Epithelial cell of proximal tubule (primary cell): ENCODE results near the gene CORO2A. TPM values are rescaled to one million over a fixed set of nuclear protein-coding genes. Genes with fewer than 3 reads are reported as not detected.
"Not testable (repeated sequence)": the region's sequence is repeated elsewhere in the genome, so short reads cannot be mapped to it uniquely, and the experiment has no call there.

ENCODE experiments used
- DNase-seq: peaks from one replicate; pipeline ENCODE4 v3.0.0-alpha.2; 2011; ENCODE audit warnings: low read depth
- H3K4me3 ChIP-seq: 2 replicates; pipeline ENCODE4 v1.5.1; 2011; ENCODE audit warnings: low read depth, mild to moderate bottlenecking, low read length
- total RNA-seq: library from RNA; depleted of rRNA; stranded (reverse); fragments of >200 nt; gene quantifications from 2 replicates; pipeline ENCODE4 v1.2.3, GENCODE V29; 2015
- TF ChIP-seq, protein P1 (sequence below): conservative IDR thresholded peaks from 2 replicates; pipeline ENCODE4 v1.5.1; 2012; ENCODE audit warnings: low read depth, mild to moderate bottlenecking, low read length

Gene CORO2A
- total RNA-seq, 1 donor from 2014 or later = 5.7 TPM

DNA sequence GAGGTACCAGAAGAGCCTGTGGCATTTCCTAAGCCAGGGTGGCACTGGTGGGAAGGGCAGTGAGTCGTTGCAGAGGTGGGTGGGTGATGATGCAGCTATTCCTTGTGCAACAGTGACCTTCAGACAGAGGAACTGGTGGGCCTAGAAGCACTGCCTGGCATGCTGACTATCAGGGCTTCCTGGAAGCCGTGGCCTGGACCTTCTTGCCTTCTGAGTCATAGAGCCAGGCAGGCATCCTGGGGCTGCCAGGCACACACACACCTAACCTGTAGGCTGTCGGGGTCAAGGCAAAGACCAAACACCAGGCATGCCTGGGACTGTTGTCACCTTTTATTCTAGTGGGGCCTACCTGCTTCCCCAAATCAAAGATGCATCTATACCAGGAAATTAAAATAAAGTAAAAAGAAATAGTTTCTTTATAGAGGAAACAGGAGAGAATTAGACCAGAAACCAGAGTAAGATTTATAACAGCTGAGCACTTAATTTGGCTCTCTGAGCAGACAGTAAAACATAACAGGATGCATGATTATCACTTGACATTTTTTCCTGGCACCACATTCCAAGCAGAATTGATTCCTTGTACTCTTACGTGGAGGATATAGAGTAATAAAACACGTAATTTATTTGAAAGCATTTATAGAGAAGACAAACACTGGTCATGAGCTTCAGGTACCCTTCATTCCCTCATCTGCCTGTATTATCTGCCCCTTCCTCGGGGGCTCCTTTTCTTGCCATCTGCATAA is 110.8 kb downstream of the CORO2A start:
- DNase-seq = peak; percentile 77

DNA sequence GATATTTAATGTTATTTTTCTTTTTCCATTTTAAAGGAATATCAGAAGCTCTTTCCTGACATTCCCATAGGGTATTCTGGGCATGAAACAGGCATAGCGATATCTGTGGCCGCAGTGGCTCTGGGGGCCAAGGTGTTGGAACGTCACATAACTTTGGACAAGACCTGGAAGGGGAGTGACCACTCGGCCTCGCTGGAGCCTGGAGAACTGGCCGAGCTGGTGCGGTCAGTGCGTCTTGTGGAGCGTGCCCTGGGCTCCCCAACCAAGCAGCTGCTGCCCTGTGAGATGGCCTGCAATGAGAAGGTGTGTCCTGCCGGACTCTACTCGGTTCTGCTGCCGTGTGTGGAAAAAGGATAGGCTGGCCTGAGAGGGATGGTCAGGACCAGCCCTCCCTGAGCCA is 111.7 kb downstream of the CORO2A start:
- TF ChIP-seq, protein P1, sequence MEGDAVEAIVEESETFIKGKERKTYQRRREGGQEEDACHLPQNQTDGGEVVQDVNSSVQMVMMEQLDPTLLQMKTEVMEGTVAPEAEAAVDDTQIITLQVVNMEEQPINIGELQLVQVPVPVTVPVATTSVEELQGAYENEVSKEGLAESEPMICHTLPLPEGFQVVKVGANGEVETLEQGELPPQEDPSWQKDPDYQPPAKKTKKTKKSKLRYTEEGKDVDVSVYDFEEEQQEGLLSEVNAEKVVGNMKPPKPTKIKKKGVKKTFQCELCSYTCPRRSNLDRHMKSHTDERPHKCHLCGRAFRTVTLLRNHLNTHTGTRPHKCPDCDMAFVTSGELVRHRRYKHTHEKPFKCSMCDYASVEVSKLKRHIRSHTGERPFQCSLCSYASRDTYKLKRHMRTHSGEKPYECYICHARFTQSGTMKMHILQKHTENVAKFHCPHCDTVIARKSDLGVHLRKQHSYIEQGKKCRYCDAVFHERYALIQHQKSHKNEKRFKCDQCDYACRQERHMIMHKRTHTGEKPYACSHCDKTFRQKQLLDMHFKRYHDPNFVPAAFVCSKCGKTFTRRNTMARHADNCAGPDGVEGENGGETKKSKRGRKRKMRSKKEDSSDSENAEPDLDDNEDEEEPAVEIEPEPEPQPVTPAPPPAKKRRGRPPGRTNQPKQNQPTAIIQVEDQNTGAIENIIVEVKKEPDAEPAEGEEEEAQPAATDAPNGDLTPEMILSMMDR = no peak
- no peak for DNase-seq
- H3K4me3 ChIP-seq = no peak overlapping the region

More for the DNA sequence above, 110.8 kb downstream of the CORO2A start:
- TF ChIP-seq, protein P1 = no peak
- H3K4me3 ChIP-seq = no peak overlapping the region

DNA sequence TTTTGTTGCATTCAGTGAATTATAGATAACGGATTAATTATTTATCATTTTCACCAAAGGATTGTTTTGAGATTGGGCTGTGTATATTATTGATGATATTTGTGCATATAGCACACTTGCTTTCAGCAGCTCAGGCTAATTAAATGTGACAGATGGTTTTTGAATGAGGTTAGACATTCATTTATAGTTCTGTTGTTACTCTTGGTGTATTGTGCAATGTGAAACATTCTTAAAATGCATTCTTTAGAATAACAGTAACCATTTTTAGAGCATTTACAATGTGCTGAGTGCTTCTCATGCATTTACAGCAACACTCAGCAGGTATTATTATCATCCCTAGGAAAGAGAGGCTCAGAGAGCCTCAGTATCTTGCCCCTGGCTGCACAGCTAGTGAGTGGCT is 112.1 kb downstream of the CORO2A start:
- DNase-seq = no peak
- TF ChIP-seq, protein P1 = no peak

DNA sequence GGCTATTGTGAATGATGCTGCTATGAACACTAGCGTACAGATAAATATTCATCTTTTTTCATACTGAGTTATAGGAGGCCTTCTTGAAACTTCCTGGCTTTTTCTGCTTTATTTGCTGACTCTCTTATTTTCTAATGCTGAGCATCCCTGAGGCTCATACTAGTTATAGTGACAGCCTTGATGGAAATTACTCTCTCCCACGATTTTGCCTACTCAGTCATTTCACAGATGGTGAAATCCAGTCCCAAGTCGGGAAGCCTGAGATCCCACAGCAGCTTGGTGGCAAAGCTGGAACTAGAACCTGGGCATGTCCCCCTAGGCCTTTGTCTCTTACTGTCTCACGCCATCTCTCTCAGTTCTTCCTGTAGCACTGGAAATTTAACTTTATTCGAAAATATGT is 113.5 kb downstream of the CORO2A start:
- TF ChIP-seq, protein P1 = no peak
- no peak for DNase-seq

More for the DNA sequence above, 112.1 kb downstream of the CORO2A start:
- H3K4me3 ChIP-seq = no peak overlapping the region

DNA sequence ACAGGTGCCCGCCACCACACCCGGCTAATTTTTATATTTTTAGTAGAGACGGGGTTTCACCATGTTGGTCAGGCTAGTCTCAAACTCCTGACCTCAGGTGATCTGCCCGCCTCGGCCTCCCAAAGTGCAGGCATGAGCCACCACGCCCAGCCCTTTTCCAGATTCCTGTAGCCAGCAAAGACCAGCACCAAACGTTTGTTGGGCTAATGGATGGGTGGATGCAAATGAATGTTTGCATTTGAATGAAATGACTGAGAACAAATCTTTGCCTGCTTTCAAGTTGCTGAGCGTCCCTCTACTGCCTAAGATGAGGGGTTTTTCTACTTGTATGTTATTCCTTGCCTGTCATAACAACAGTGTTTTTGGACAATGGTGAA is 115.9 kb downstream of the CORO2A start:
- not testable (repeated sequence) for DNase-seq, H3K4me3 ChIP-seq

More for the DNA sequence above, 113.5 kb downstream of the CORO2A start:
- no peak overlapping the region for H3K4me3 ChIP-seq

DNA sequence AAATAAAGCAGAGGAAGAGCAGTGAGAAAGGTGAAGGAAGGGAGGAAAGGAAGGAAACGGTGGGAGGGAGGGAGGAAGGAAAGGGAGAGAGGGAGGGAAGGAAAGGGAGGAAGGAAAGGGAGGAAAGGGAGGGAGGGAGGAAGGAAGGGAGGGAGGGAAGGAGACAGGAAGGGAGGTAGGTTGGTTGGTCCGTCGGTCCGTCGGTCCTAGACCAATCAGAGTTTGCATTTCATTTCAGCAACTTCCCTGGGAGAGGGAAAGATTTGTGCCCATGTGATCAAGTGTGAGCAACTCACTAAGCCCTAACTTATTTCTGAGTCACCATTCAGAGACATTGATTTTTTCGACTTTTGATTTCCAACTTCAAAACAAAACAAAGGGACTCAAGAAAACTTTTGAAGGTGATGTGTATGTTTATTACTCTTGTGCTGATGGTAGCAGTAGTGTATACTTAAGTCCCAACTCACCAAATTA is 117.1 kb downstream of the CORO2A start:
- TF ChIP-seq, protein P1 = no peak
- peak; percentile 76 for DNase-seq
- H3K4me3 ChIP-seq = no peak overlapping the region

DNA sequence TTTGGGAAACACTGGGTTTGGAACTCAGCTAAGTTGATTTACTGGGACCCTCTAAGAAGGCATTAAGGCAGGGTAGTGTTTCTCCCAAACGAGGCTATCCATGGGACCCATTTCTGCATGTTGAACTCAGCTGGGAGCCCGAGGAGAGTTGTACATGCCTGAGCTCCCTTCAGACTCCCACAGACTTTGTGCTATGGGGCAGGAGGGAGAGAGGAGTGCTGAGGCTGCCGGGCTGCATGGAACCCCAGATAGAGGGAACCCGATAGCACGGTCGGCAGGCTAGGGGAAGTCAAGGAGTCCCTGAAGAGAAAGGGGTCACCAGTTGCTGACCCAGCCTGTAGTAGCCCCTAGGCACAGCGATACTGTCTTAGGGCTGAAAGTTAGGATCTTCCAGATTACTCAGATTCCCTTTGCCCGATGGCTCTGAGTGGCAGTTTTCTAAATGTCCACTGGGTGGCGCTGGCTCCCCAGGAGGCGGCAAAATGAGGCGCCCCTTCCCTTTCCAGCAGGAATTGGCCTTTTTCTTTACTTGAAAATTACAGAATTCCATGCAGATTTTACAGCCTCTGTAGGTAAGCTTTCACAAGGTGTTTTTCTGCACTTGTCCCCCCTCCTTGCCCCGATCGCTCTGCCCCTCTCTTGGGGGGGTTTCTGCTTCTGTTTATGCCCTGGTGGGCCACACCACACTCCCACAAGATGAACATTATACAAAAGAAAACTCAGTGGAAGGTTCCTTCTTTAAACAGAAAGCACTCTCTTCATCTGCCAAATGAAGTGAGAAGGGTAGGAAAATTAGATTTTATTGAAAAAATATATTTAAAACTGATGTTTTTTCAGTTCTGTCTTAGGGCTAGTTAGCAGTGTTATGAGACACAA is 118.1 kb downstream of the CORO2A start:
- DNase-seq = no peak
- no peak overlapping the region for H3K4me3 ChIP-seq
- TF ChIP-seq, protein P1 = peak; percentile 97
